Measurements from ENCODE around the gene CLN6. TPM values are rescaled to one million over a fixed set of nuclear protein-coding genes. Genes with fewer than 3 reads are reported as not detected.

CLN6 gene
- polyA plus RNA-seq, 1 experiment = 25.4 TPM

- no peak for DNase-seq (ENCODE audit: low read depth)
- TF ChIP-seq CTCF (IDR thresholded peaks at IDR 0.05; ENCODE audit: insufficient read depth, low read depth, low read length) = no peak
- POLR2A ChIA-PET = no interaction called here
- CTCF ChIA-PET = interaction anchor here (2.4 kb wide), 1 partner anchor 15 kb away, joined by 14 read pairs; no protein-coding TSS in a partner anchor
- Histone ChIP-seq H3K36me3 (ENCODE audit: control insufficient read depth, insufficient read depth, low read length) (peaks cover 1% of the 10 kb centered on the region; the same call in 1 of the 2 replicates), H3K27me3 (ENCODE audit: control insufficient read depth, insufficient read depth, low read length) (no peaks in the 10 kb centered on the region), H3K4me3 (ENCODE audit: low read depth, low read length) (no peak overlapping the region)
Observed at GRCh38 chr15:68209272-68209671, 20.3 kb downstream of the CLN6 start.

- ChIA-PET CTCF (interaction anchor here (2.4 kb wide), 1 partner anchor 15 kb away, joined by 14 read pairs; no protein-coding TSS in a partner anchor), POLR2A (no interaction called here)
- Histone ChIP-seq H3K4me3 (ENCODE audit: low read depth, low read length) (no peak overlapping the region), H3K27me3 (ENCODE audit: control insufficient read depth, insufficient read depth, low read length) (no peaks in the 10 kb centered on the region), H3K36me3 (ENCODE audit: control insufficient read depth, insufficient read depth, low read length) (peaks cover 1% of the 10 kb centered on the region; the same call in 1 of the 2 replicates)
- DNase-seq (ENCODE audit: low read depth) = no peak
- TF ChIP-seq CTCF (IDR thresholded peaks at IDR 0.05; ENCODE audit: insufficient read depth, low read depth, low read length) = no peak
Observed at GRCh38 chr15:68208636-68209240, 20.8 kb downstream of the CLN6 start.

- Histone ChIP-seq H3K4me3 (ENCODE audit: low read depth, low read length) (no peak overlapping the region), H3K36me3 (ENCODE audit: control insufficient read depth, insufficient read depth, low read length) (peaks cover 1% of the 10 kb centered on the region; the same call in 1 of the 2 replicates), H3K27me3 (ENCODE audit: control insufficient read depth, insufficient read depth, low read length) (no peaks in the 10 kb centered on the region)
- TF ChIP-seq CTCF (IDR thresholded peaks at IDR 0.05; ENCODE audit: insufficient read depth, low read depth, low read length) = no peak
- DNase-seq (ENCODE audit: low read depth) = no peak
- POLR2A ChIA-PET = no interaction called here
- CTCF ChIA-PET = no interaction called here
Observed at GRCh38 chr15:68208136-68208535, 21.4 kb downstream of the CLN6 start.

- ChIA-PET POLR2A (no interaction called here), CTCF (no interaction called here)
- no peak for DNase-seq (ENCODE audit: low read depth)
- Histone ChIP-seq H3K27me3 (ENCODE audit: control insufficient read depth, insufficient read depth, low read length) (no peaks in the 10 kb centered on the region), H3K36me3 (ENCODE audit: control insufficient read depth, insufficient read depth, low read length) (peaks cover 1% of the 10 kb centered on the region; the same call in 1 of the 2 replicates), H3K4me3 (ENCODE audit: low read depth, low read length) (no peak overlapping the region)
- no peak for TF ChIP-seq CTCF (IDR thresholded peaks at IDR 0.05; ENCODE audit: insufficient read depth, low read depth, low read length)
Observed at GRCh38 chr15:68207176-68207935, 22.2 kb downstream of the CLN6 start.

- POLR2A ChIA-PET = no interaction called here
Observed at GRCh38 chr15:68206711-68207151, 22.8 kb downstream of the CLN6 start.

More at GRCh38 chr15:68206711-68207151, 22.8 kb downstream of the CLN6 start:
- no peak for TF ChIP-seq CTCF (IDR thresholded peaks at IDR 0.05; ENCODE audit: insufficient read depth, low read depth, low read length)
- DNase-seq (ENCODE audit: low read depth) = no peak
- CTCF ChIA-PET = no interaction called here
- Histone ChIP-seq H3K36me3 (ENCODE audit: control insufficient read depth, insufficient read depth, low read length) (peaks cover 1% of the 10 kb centered on the region; the same call in 1 of the 2 replicates), H3K4me3 (ENCODE audit: low read depth, low read length) (no peak overlapping the region), H3K27me3 (ENCODE audit: control insufficient read depth, insufficient read depth, low read length) (no peaks in the 10 kb centered on the region)

Measured in BJ (cell line).